Activated CD8-positive, alpha-beta memory T cell treated with anti-CD3 and anti-CD28 coated beads for 24 hours (primary cell): Measurements from ENCODE around the gene PRSS57.
"Not testable (repeated sequence)": the region's sequence is repeated elsewhere in the genome, so short reads cannot be mapped to it uniquely, and the experiment has no call there.

Experiments used
- DNase-seq: peaks from one replicate; pipeline ENCODE4 v3.0.0-alpha.2; 2020

Gene PRSS57

GRCh38 chr19:695352-695949 is at the start of gene PRSS57:
Gene PRSS57, minus strand, starts transcription at chr19:695452. Its CDS starts 22 bp downstream, at chr19:695430.
- DNase-seq = no peak

DNA sequence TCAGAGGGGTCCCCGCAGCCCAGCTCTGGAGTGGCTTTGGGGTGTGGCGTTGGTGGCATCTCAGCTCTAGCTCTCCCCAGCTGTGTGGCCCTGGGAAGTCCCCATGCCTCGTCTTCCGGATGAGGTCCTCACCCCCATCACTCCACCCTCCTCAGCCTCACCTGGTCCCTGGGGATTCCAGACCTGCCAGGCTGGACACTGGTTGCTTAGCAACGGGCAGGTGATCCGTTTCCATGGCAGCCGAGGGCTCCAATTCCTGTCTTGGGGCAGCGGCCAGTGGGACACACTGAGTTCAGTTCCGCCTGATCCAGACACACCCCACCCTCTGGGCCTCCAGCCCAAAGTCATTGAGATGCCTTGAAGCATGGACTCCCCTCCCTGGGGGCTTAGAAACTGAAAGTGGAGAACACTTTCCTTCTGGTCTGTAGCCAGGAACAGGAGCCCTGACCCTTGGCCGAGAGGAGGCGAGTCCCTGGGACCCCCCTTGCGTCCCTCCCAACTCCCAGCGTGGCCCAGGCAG is 48.0 kb upstream of the PRSS57 start:
- DNase-seq = no peak

GRCh38 chr19:742540-743075 is 47.4 kb upstream of the PRSS57 start:
- no peak for DNase-seq

DNA sequence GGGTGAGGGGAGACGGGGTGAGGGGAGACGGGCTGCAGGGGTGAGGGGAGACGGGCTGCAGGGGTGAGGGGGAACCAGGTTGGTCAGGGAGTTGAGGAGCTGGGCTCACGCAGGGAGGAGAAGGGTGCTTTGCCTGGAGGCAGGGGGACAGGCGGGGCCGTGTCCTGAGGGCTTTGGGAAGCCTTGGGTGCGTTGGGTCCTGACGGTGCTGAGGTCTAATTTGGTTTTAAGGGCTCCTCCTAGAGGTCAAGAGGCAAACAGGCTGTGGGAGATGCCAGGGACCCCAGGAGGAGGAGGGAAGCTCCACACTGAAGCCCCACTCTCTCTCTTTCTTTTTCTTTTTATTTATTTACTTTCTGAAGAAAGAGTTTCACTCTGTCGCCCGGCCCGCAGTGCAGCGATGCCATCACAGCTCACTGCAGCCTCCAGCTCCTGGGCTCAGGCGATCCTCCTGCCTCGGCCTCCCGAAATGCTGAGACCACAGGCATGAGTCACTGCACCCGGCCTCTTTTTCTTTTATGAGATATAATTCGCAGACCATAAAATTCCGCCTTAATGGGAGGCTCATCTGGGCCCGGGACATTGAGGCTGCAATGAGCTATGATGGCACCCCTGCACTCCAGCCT is 46.4 kb upstream of the PRSS57 start:
- DNase-seq = no peak

DNA sequence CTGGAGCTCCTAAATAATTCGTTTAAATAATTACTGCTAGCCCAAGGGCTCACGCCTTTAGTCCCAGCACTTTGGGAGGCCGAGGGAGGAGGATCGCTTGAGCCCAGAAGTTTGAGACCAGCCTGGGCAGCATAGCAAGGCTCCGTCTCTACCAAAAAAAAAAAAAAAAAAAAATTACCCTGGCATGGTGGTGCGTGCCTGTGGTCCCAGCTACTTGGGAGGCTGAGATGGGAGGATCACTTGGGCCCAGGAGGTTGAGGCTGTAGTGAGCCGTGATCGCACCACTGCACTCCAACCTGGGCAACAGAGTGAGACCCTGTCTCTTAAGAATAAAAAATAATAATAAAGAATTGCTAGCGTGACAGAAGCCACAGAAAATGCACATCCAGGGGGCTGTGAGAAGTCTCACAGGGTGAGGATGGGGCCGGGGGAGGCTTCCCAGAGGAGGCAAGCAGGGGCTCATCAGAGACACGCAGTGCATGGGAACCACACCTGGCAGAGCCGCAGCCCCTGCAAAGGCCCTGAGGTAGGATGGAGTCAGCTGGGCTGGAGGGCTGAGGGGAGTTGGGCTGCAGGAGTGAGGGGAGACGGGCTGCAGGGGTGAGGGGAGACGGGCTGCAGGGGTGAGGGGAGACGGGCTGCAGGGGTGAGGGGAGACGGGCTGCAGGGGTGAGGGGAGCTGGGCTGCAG is 45.7 kb upstream of the PRSS57 start:
- not testable (repeated sequence) for DNase-seq

- DNase-seq = no peak
Measured at GRCh38 chr19:739998-740715, 44.9 kb upstream of the PRSS57 start.

- DNase-seq = no peak
Measured at GRCh38 chr19:738509-739128, 43.4 kb upstream of the PRSS57 start.

DNA sequence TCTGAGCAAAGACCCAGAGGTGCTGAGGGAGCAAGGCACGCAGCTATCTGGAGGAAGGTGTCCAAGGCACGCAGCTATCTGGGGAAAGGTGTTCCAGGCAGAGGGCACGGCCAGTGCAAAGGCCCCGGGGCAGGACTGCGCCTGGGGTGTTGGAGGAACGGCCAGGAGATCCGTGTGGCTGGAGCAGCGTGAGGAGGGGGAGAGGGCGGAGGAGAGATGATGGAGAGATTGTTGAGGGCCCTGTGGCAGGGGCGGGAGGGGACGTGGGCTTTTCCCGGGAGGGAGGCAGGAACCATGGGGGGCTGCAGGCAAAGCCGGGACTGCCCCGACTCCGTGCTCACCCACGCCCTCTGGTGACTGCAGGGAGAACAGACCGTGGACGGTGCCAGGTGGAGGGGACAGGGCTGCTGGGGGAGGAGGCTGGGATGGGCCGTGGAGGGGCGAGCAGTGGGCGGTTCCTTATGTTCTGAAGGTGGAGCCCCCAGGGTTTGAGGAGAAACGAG is 42.4 kb upstream of the PRSS57 start:
- DNase-seq = peak; percentile 84

- no peak for DNase-seq
Measured at GRCh38 chr19:736125-736524, 40.9 kb upstream of the PRSS57 start.

- DNase-seq = no peak
Measured at GRCh38 chr19:734716-735115, 39.5 kb upstream of the PRSS57 start.

DNA sequence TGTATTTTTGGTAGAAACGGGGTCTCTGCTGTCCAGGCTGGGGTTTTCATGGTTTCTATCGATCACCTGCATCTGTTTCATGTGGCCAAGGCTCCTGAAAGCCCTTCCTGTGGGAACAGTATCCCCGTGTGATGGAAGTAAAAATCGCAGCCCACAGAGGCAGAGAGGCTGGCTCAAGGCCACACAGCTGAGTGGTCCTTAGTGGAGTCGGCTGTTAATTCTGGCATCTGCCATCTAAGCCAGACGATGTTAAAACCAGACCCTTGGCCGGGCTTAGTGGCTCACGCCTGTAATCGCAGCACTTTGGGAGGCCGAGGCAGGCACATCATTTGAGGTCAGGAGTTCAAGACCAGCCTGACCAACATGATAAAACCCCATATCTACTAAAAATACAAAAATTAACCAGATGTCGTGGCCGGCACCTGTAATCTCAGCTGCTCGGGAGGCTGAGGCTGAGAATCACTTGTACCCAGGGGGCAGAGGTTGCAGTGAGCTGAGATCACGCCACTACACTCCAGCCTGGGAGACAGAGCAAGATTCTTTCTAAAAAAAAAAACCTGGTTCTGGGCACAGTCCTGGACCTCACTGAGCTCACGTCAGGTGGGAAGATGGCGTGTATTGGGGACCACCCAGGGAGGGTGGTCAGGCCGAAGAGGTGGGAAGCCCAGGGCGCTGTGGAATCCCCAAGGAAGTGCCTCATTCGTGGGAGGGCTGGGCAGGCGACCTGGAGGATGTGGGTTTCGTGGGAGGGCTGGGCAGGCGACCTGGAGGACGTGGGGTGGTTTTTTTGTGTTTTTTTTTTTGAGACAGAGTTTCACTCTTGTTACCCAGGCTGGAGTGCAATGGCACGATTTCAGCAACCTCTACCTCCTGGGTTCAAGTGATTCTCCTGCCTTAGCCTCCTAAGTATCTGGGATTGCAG is 37.2 kb upstream of the PRSS57 start:
- no peak for DNase-seq

DNA sequence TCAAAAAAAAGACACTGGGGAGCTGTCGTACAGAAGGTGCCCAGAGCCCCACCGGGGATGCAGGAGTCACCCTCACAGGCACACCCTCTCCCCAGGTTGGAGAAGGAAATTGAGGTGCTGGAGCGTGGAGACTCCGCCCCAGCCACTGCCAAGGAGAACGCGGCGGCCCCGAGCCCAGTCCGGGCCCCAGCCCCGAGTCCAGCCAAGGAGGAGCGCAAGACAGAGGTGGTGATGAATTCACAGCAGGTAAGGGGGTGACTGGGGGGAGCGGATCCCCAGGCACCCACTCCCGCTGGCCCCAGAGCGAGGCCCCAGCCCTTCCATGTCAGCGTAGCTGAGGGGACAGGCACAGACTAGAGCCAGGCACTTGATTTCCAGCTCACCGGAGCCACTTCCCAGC is 35.7 kb upstream of the PRSS57 start:
- DNase-seq = no peak

- DNase-seq = no peak
Measured at GRCh38 chr19:729965-730668, 34.9 kb upstream of the PRSS57 start.

DNA sequence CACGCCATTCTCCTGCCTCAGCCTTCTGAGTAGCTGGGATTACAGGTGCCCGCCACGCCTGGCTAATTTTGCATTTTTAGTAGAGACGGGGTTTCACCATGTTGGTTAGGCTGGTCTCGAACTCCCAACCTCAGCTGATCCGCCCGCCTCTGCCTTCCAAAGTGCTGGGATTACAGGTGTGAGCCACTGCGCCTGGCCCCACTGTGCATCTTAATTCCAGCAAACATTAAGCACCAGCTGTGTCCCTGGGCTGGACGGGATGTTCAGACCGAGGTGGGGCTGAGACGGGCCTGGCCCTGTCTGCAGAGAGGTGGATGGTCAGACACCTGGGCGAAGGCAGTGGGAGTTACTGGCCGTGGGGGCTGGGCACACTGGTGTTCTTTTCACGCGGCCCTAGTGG is 34.3 kb upstream of the PRSS57 start:
- not testable (repeated sequence) for DNase-seq

- no peak for DNase-seq
Measured at GRCh38 chr19:728011-728410, 32.8 kb upstream of the PRSS57 start.

DNA sequence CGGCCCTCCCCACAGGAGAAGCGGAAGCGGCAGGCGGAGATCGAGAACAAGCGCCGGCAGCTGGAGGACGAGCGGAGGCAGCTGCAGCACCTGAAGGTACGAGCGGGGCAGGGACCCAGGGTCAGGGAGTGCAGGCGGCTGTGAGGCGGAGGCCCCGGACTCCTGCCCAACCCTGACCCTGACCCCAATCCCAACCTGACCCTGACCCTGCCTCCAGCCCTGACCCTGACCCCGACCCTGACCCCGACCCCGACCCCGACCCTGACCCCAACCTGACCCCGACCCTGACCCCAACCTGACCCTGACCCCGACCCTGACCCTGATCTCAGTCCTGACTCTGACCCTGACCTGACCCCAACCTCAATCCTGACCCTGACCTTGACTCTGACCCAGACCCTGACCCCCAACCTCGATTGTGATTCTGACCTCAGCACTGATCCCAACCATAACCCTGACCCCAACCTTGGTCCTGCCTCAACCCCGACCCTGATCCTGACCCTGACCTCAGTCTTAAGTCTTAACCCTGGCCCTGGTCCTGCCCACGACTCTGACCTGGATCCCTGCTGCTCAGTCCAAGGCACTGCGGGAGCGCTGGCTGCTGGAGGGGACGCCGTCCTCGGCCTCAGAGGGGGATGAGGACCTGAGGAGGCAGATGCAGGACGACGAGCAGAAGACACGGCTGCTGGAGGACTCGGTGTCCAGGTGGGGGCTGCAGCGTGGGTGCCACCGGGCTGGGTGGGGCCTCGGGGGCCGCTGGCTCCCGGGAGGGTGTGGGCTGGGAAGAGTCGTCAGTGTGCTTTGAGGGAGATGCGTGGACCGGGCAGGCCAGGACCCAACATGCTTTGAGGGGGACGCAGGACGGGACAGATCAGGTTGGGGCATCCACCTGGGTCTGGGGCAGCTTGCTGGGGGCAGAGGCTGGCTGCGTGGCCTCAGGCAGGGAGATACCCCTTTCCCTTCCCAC is 32.0 kb upstream of the PRSS57 start:
- DNase-seq = no peak

DNA sequence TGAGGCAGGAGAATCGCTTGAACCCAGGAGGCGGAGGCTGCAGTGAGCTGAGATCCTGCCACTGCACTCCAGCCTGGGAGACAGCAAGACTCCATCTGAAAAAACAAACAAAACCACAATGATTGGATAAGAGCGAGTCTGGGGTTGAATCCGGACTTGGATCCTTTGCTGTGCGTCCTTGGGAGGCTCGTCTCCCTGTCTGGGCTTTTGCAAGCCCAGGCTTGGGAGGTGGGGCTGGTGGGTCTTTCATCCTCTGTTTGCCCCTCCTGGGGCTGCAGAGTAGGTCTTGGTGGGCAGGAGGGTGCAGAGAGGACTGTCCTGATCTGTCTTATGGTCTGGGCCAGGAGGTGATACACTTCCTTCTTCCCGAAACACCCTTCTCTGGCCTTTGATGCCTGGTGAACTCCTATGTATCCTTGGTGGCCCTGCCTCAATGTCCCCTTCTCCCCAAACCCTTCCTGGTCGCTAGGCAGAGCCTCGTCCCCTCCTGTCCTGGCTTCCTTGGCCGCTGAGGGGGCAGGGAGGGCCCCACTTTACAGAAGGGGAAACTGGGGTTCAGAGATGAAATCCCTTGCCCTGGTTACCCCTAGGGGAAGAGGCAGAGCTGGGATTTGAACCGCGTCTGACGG is 30.3 kb upstream of the PRSS57 start:
- no peak for DNase-seq

DNA sequence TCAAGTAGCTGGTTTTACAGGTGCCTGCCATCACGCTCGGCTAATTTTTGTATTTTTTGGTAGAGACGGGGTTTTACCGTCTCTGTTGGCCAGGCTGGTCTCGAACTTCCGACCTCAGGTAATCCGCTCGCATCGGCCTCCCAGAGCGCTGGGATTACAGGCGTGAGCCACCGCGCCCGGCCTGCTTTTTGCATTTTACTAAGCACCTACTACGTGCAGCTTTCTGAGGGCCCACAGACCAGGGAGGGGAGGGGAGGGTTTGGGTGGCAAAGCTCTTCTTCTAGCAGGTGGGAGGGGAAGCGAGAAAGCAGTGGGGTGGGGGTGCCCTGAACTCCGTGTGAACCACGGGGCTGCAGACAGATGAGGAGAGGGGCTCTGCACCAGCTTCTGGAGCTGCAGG is 28.5 kb upstream of the PRSS57 start:
- DNase-seq = no peak

- no peak for DNase-seq
Measured at GRCh38 chr19:723247-723646, 28.0 kb upstream of the PRSS57 start.
